NCI-H1105 (cell line): Measurements from ENCODE around the gene TRIM49D2.
"Not testable (repeated sequence)": the region's sequence is repeated elsewhere in the genome, so short reads cannot be mapped to it uniquely, and the experiment has no call there.

ENCODE experiments used
- DNase-seq: peaks from one replicate; lab custom pipeline; 2025; lab: John Stamatoyannopoulos, UW

TRIM49D2 gene, protein sequence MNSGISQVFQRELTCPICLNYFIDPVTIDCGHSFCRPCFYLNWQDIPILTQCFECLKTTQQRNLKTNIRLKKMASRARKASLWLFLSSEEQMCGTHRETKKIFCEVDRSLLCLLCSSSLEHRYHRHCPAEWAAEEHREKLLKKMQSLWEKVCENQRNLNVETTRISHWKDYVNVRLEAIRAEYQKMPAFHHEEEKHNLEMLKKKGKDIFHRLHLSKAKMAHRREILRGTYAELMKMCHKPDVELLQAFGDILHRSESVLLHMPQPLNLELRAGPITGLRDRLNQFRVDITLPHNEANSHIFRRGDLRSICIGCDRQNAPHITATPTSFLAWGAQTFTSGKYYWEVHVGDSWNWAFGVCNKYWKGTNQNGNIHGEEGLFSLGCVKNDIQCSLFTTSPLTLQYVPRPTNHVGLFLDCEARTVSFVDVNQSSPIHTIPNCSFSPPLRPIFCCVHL

DNA sequence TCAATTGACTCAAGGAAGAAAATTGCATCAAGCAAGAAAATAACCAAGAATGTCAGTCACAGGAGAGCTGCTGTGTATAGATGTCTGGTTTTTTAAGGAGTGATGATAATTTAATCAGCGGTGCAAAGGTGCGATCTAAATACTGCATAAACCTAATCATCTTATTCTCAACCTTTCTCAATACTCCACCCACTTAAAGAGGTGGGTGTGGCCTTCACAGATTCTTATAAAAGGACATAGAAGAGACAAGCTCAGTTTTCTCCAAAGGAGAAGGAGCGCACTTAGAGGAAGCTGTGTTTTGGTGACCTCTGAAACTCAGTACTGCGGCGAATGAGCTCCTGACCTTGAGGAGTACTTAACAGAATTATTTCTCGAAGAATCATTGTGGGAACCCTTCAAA lies at the start of gene TRIM49D2:
TRIM49D2 (plus strand) TSS at position 301 of the 400 bp plus-strand sequence. CDS start 2,698 bp downstream, outside the sequence.
- not testable (repeated sequence) for DNase-seq

DNA sequence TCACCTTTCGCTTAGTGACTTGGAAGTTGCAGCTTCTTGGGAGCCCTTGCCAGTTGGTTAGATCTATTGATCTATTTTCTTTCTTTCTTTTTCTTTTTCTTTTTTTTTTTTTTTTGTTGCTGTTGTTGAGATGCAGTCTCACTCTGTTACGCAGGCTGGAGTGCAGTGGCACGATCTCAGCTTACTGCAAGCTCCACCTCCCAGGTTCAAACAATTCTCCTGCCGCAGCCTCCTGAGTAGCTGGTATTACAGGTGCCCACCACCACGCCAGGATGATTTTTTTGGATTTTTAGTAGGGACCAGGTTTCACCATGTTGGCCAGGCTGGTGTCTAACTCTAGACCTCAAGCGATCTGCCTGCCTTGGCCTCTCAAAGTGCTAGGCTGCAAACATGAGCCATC lies 46.4 kb upstream of the TRIM49D2 start:
- not testable (repeated sequence) for DNase-seq

DNA sequence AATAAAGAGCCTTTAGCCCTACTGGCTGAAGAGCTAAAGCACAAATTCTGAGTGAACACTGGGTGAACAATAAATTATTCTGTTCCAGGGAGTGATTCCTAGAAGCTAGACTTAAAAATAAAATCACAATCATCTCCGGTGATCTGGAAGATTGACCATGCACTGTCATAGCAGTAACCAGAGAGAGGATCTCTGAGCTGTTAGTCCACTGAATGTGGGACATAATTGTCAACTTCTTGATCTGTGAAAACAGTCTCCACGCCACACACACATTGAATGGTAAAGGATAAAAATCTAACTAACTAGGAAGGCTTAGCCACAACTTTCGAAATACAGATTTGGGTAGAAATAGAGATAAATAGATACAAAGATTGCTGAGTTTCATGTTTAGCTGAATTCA lies 30.6 kb upstream of the TRIM49D2 start:
- not testable (repeated sequence) for DNase-seq

DNA sequence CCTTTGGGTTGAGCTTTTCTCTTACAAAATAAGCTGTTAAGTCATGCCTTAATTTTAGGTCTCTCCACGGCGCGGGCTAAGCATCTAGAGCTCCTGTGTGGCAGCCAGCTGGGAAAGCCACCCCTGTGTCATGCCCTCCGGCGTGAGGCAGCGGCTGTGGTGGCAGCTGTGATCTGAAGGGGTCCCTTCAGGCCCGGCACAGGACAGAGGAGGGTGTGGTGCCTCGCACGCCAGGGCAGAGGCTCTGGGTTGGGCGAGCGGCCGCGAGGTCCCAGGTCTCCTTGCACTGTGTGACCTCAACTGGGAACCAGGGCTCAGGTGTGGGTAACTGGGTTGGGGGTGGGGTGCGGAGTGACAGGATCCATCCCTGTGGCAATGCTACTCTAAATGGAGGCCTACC lies 23.1 kb upstream of the TRIM49D2 start:
- not testable (repeated sequence) for DNase-seq

DNA sequence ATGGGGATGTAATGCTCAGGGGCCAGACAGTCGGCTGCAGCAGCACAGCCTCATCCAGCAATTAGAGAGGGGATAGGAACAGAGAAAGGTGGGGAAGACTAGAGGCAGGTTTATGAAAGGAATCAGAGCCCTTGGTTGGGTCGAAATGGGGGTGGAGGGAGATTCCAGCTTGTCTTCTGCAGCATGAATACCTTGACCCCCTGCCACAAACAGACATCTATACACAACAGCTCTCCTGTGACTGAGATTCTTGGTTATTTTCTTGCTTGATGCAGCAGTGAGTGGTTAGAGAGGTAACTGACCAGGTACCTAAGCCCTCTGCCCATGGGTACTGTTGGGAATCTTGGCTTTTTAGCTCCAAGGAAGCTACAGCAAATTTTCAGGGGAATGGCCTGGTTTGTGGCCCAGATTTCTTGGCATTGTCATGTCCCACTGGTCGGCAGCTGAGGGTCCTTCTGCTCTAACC lies 1.6 kb upstream of the TRIM49D2 start, which contains the start of gene TRIM49D1:
TRIM49D1 (minus strand) TSS at position 51 of the 466 bp plus-strand sequence. CDS start 4,535 bp downstream, outside the sequence.
- no peak for DNase-seq

DNA sequence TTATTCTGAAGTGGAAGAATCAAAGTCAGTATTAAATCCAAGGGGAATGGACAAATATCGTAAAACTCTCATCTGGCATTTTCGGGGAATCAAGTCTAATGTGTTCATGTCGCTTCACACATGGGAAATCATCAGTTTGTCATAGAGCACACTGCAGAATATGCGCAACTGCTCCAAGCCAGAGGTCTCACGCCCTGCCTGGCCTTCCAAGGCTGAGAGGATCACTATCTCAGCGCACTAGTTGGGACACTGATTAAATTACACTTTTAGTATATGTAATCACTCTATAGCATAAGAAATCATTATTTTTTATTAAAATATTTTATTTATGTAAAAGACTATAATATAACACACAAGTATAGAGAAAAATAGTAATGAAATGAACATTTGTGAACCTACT lies 37.0 kb downstream of the TRIM49D2 start:
- DNase-seq = not testable (repeated sequence)

DNA sequence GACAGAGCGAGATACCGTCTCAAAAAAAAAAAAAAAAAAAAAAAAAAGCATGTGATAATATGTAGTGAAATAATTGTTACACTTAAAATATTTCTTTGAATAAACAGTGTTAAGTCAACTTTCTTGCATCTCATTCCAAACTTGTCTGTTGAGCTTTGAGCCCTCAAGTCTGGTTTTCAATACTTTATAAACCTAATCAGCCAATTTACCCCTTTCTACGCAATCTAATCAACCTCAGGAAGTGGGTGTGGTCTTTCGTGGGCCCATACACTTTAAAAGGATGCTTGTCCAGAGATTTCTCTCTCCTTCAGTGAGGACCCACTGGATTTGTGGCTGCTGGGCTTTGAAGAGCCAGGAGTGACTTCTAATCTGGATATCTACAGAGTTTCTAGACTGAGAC lies 41.9 kb downstream of the TRIM49D2 start, which contains the start of gene TRIM64:
TRIM64 (plus strand) TSS at position 301 of the 400 bp plus-strand sequence. CDS start 2,467 bp downstream, outside the sequence.
- DNase-seq = not testable (repeated sequence)
